ENCODE measurements around the gene AFF3. TPM values are rescaled to one million over a fixed set of nuclear protein-coding genes. Genes with fewer than 3 reads are reported as not detected.
"Not testable (repeated sequence)": the region's sequence is repeated elsewhere in the genome, so short reads cannot be mapped to it uniquely, and the experiment has no call there.

Gene AFF3
- total RNA-seq, 1 donor from 2014 or later = 8.0 TPM

DNA sequence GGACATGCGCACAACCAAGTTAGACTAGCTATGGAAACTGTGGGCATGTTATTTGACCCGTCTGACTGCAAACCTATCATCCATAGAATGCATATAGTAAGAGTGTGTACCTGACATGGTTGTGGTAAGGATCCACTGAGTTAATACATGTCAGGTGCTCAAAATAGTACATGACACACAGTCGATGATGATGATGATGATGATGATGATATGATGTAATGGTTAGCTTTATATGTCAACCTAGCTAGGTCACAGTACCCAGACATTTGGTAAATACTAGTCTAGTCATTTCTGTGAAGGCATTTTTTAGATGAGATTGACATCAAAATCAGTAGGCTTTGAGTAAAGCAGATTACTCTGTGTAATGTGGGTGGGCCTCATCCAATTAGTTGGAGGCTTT is 204.1 kb downstream of the AFF3 start:
- intact Hi-C loops (cut with micrococcal nuclease) = no loop called here

GRCh38 chr2:99936065-99936464 is 206.3 kb downstream of the AFF3 start:
- Histone ChIP-seq H3K36me3 (no peaks in the 10 kb centered on the region), H3K4me1 (peaks cover 8% of the 10 kb centered on the region), H3K4me3 (no peak overlapping the region), H3K27me3 (ENCODE audit: low read depth) (no peaks in the 10 kb centered on the region), H3K27ac (replicated peaks) (no peak overlapping the region), H3K9me3 (replicated peaks) (no peaks in the 10 kb centered on the region)
- TF ChIP-seq CTCF (IDR thresholded peaks at IDR 0.05; ENCODE audit: borderline replicate concordance) = no peak
- no peak for DNase-seq
- intact Hi-C loops (cut with micrococcal nuclease) = no loop called here

More for the DNA sequence above, 204.1 kb downstream of the AFF3 start:
- TF ChIP-seq CTCF (IDR thresholded peaks at IDR 0.05; ENCODE audit: borderline replicate concordance) = no peak
- H3K9me3 ChIP-seq (replicated peaks) = no peaks in the 10 kb centered on the region
- H3K4me1 ChIP-seq = peaks cover 11% of the 10 kb centered on the region
- no peak overlapping the region for H3K27ac ChIP-seq (replicated peaks)
- H3K4me3 ChIP-seq = no peak overlapping the region
- no peaks in the 10 kb centered on the region for H3K27me3 ChIP-seq (ENCODE audit: low read depth)
- no peaks in the 10 kb centered on the region for H3K36me3 ChIP-seq
- no peak for DNase-seq

- Histone ChIP-seq H3K27ac (replicated peaks) (no peak overlapping the region), H3K36me3 (no peaks in the 10 kb centered on the region), H3K4me1 (peaks cover 4% of the 10 kb centered on the region), H3K4me3 (no peak overlapping the region), H3K27me3 (ENCODE audit: low read depth) (no peaks in the 10 kb centered on the region), H3K9me3 (replicated peaks) (no peaks in the 10 kb centered on the region)
- intact Hi-C loops (cut with micrococcal nuclease) = no loop called here
- no peak for TF ChIP-seq CTCF (IDR thresholded peaks at IDR 0.05; ENCODE audit: borderline replicate concordance)
- no peak for DNase-seq
Measured at GRCh38 chr2:99935662-99936061, 206.7 kb downstream of the AFF3 start.

GRCh38 chr2:99933894-99934650 is 208.3 kb downstream of the AFF3 start:
- no peak for DNase-seq
- intact Hi-C loops (cut with micrococcal nuclease) = no loop called here

GRCh38 chr2:99933491-99933890 is 208.9 kb downstream of the AFF3 start:
- H3K4me3 ChIP-seq; H3K27me3 ChIP-seq (ENCODE audit: low read depth); H3K27ac ChIP-seq (replicated peaks); intact Hi-C loops (cut with micrococcal nuclease); H3K4me1 ChIP-seq; H3K9me3 ChIP-seq (replicated peaks); H3K36me3 ChIP-seq; DNase-seq: not testable (repeated sequence)

More at GRCh38 chr2:99933894-99934650, 208.3 kb downstream of the AFF3 start:
- no peaks in the 10 kb centered on the region for H3K36me3 ChIP-seq
- H3K4me1 ChIP-seq = no peaks in the 10 kb centered on the region
- no peak overlapping the region for H3K4me3 ChIP-seq
- H3K27me3 ChIP-seq (ENCODE audit: low read depth) = no peaks in the 10 kb centered on the region
- no peak for TF ChIP-seq CTCF (IDR thresholded peaks at IDR 0.05; ENCODE audit: borderline replicate concordance)
- H3K27ac ChIP-seq (replicated peaks) = no peak overlapping the region
- H3K9me3 ChIP-seq (replicated peaks) = no peaks in the 10 kb centered on the region

DNA sequence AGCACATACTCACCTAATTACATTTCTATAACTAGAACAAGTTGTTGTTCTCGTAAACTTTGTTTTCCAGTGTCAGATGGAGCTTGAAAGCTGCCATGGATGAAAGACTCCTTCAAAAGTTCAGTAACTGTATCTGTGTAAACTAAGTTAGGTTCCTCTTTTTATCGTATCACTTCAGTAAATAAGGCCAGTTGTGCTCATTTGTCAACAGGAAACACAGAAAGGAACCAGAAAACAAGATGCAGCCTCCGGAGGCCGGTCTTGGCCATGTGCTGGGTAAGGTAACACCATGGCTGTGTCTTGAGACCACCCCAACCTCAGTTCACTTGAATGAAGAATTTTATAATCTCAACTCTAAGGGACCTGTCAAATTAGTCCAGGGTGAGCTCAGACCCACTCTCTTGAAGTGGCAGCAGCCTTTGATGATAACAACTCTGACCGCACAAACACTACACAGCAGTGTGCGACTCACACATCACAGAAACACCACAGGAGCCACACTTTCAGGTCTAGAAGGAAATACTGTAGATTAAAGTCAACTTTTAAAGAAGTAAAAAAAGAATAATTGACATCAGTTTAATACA is 213.8 kb downstream of the AFF3 start:
- H3K4me1 ChIP-seq = no peaks in the 10 kb centered on the region
- TF ChIP-seq CTCF (IDR thresholded peaks at IDR 0.05; ENCODE audit: borderline replicate concordance) = no peak
- H3K9me3 ChIP-seq (replicated peaks) = no peaks in the 10 kb centered on the region
- no peaks in the 10 kb centered on the region for H3K27me3 ChIP-seq (ENCODE audit: low read depth)
- no peaks in the 10 kb centered on the region for H3K36me3 ChIP-seq
- intact Hi-C loops (cut with micrococcal nuclease) = no loop called here
- no peak overlapping the region for H3K27ac ChIP-seq (replicated peaks)
- H3K4me3 ChIP-seq = no peak overlapping the region
- no peak for DNase-seq

DNA sequence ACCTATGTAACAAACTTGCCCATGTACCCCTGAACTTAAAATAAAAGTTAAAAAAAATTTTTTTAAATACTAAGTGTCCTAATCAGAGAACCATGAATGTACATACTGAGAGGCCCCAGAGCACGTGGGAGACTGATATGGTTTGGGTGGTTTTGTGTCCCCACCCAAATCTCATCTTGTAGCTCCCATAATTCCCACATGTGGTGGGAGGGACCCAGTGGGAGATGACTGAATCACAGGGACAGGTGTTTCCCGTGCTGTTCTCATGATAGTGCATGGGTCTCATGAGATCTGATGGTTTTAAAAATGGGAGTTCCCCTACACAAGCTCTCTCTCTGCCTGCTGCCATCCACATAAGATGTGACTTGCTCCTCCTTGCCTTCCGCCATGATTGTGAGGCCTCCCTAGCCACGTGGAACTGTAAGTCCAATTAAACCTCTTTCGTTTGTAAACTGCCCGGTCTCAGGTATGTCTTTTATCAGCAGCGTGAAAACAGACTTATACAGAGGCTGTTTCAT is 214.6 kb downstream of the AFF3 start:
- H3K4me1 ChIP-seq; H3K27me3 ChIP-seq (ENCODE audit: low read depth); H3K4me3 ChIP-seq; H3K27ac ChIP-seq (replicated peaks); intact Hi-C loops (cut with micrococcal nuclease); H3K36me3 ChIP-seq; DNase-seq; H3K9me3 ChIP-seq (replicated peaks): not testable (repeated sequence)

All from left ventricle myocardium inferior (tissue), 1 donor.